CD4-positive, CD25-positive, alpha-beta regulatory T cell (primary cell): ENCODE measurements around the gene KIF26A. TPM values are rescaled to one million over a fixed set of nuclear protein-coding genes. Genes with fewer than 3 reads are reported as not detected.
"Not testable (repeated sequence)": the region's sequence is repeated elsewhere in the genome, so short reads cannot be mapped to it uniquely, and the experiment has no call there.

Experiments
- ATAC-seq, 2 donors: fragments of 150-1000 bp; cut with Tn5 transposase; one replicate each; pipeline ENCODE4 v1.10.0; 2021; ENCODE audit warnings: low read depth in 2 of 2, moderate number of reproducible peaks in 2 of 2, moderate library complexity in 1 of 2
- DNase-seq, 3 donors: peaks; one replicate each; pipeline versions ENCODE4 v3.0.0 to v3.0.0-alpha.2; 2012 to 2022; ENCODE audit warnings: mixed read lengths in 1 of 3
- H3K27ac ChIP-seq: one replicate; pipeline ENCODE4 v1.7.0; 2013; ENCODE audit warnings: mild to moderate bottlenecking, low read length; ENCODE audit not compliant: insufficient read depth, poor library complexity, severe bottlenecking
- H3K27me3 ChIP-seq: one replicate; pipeline ENCODE4 v1.7.0; 2013; ENCODE audit warnings: low read length; ENCODE audit not compliant: control insufficient read depth, insufficient read depth
- H3K36me3 ChIP-seq: one replicate; pipeline ENCODE4 v1.7.0; 2013; ENCODE audit warnings: mild to moderate bottlenecking, low read length, moderate library complexity; ENCODE audit not compliant: control insufficient read depth, insufficient read depth
- H3K4me1 ChIP-seq: 2 replicates; pipeline ENCODE4 v1.7.0; 2013; ENCODE audit warnings: mild to moderate bottlenecking, low read length; ENCODE audit not compliant: insufficient read depth, control insufficient read depth, poor library complexity, severe bottlenecking
- H3K4me3 ChIP-seq: one replicate; pipeline ENCODE4 v1.7.0; 2013; ENCODE audit warnings: low read depth, mild to moderate bottlenecking, low read length, moderate library complexity
- H3K9me3 ChIP-seq, 2 experiments: 1 replicate in 1 of 2; 2 replicates in 1 of 2; pipeline ENCODE4 v1.7.0; 2013; ENCODE audit warnings: low read length in 2 of 2, mild to moderate bottlenecking in 1 of 2, moderate library complexity in 1 of 2; ENCODE audit not compliant: control insufficient read depth in 2 of 2
- H3K27ac Mint-ChIP-seq, 3 donors: one replicate each; pipeline ENCODE4 v1.8.0; 2020 to 2022; ENCODE audit warnings: mild to moderate bottlenecking in 3 of 3, mixed read lengths in 3 of 3, moderate library complexity in 2 of 3
- H3K27me3 Mint-ChIP-seq: one replicate; pipeline ENCODE4 v1.8.0; 2022; ENCODE audit warnings: mild to moderate bottlenecking, mixed read lengths
- H3K36me3 Mint-ChIP-seq: one replicate; pipeline ENCODE4 v1.8.0; 2020; ENCODE audit warnings: mixed read lengths
- H3K4me1 Mint-ChIP-seq, 4 donors: one replicate each; pipeline ENCODE4 v1.8.0; 2020 to 2022; ENCODE audit warnings: mixed read lengths in 4 of 4, mild to moderate bottlenecking in 1 of 4
- H3K4me3 Mint-ChIP-seq, 4 donors: one replicate each; pipeline ENCODE4 v1.8.0; 2020 to 2022; ENCODE audit warnings: mild to moderate bottlenecking in 4 of 4, mixed read lengths in 4 of 4, moderate library complexity in 3 of 4
- H3K9me3 Mint-ChIP-seq, 7 donors: one replicate each; pipeline ENCODE4 v1.8.0; 2020 to 2022; ENCODE audit warnings: mixed read lengths in 7 of 7, mild to moderate bottlenecking in 3 of 7, moderate library complexity in 2 of 7
- polyA plus RNA-seq, 4 donors: library from polyadenylated mRNA; unstranded; fragments of 300-500 nt; fragmentation: Illumina TruSeq; gene quantifications; one replicate each; pipeline ENCODE4 v1.2.3, GENCODE V29; 2021
- total RNA-seq: library from RNA; stranded (reverse); gene quantifications from one replicate; pipeline ENCODE4 v1.2.3, GENCODE V29; 2022

The KIF26A gene
- total and polyA plus RNA-seq, 5 donors from 2014 or later: 0.07 TPM; not detected in 4

DNA sequence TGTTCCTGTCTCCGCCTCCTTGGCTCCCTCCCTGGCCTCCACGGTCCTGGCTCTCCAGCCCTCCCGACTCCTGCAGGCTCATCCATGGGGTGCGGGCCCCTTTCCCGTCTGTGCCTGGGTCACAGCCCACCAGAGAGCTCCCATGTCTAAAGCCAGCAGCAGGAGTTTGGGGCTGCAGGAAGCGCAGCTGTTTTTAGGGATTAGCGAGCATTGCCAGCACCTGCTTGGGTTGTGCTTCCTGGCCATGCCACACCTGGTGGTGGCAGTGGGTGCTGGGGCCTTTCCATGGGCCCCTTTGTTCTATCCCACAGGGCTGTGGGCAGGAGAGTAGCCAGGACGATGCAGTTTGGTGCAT lies 64.7 kb downstream of the KIF26A start:
- Mint-ChIP-seq H3K27ac (no peak overlapping the region), H3K9me3 (peaks cover 0 to 3% (median 0%) of the 10 kb centered on the region in 7 donors), H3K4me1 (no peaks in the 10 kb centered on the region), H3K4me3 (no peak overlapping the region), H3K36me3 (no peaks in the 10 kb centered on the region), H3K27me3 (no peaks in the 10 kb centered on the region)
- DNase-seq (no peak), ATAC-seq (no peak)
- H3K27me3 ChIP-seq: no peaks in the 10 kb centered on the region
- no peak overlapping the region for H3K4me3 ChIP-seq
- no peaks in the 10 kb centered on the region for H3K36me3 ChIP-seq
- no peaks in the 10 kb centered on the region for H3K9me3 ChIP-seq
- no peak overlapping the region for H3K27ac ChIP-seq
- H3K4me1 ChIP-seq: no peaks in the 10 kb centered on the region

DNA sequence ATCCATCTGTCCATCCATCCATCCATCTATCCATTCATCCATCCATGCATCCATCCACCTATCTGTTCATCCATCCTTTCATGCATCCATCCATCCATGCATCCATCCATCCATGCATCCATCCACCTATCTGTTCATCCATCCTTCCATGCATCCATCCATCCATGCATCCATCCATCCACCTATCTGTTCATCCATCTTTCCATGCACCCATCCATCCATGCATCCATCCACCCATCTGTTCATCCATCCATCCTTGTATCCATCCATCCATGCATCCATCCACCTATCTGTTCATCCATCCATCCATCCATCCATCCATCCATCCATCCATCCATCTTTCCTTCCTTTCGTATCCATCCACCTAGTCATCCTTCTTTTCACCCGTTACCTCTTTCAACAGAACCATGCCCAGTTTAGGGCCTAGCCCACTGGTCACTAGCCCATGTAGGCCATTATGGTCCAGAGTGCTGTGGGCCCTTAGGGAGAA lies 66.3 kb downstream of the KIF26A start:
- no peaks in the 10 kb centered on the region for H3K36me3 ChIP-seq
- Mint-ChIP-seq H3K27ac (no peak overlapping the region), H3K4me1 (no peaks in the 10 kb centered on the region), H3K4me3 (no peak overlapping the region), H3K27me3 (no peaks in the 10 kb centered on the region), H3K9me3 (peaks cover 0 to 3% (median 0%) of the 10 kb centered on the region in 7 donors), H3K36me3 (no peaks in the 10 kb centered on the region)
- no peak for DNase-seq
- no peak for ATAC-seq
- no peaks in the 10 kb centered on the region for H3K27me3 ChIP-seq
- no peaks in the 10 kb centered on the region for H3K9me3 ChIP-seq
- no peak overlapping the region for H3K4me3 ChIP-seq
- H3K27ac ChIP-seq: no peak overlapping the region
- H3K4me1 ChIP-seq: no peaks in the 10 kb centered on the region

DNA sequence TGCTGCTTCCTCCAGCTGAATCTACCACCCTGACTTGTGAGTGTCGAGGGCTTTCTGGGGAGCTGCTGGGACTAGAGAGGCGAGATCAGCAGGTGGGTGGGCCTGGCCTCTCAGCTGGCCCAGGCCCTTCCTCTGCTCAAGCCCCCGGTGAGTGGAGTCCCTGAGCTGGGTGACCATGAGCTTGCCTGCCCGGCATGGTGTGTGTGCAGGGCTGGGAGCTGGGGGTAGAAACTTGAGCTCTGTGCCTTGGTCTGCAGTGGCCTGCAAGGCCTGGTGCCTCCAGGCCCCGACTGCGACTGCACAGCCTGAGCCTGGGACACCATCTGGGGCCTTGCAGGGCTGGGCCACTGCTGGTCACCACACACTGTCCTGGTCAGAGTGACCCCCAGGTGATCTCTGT lies 67.4 kb downstream of the KIF26A start:
- Mint-ChIP-seq H3K4me3 (no peak overlapping the region), H3K4me1 (no peaks in the 10 kb centered on the region), H3K36me3 (no peaks in the 10 kb centered on the region), H3K27me3 (no peaks in the 10 kb centered on the region), H3K9me3 (peaks cover 0 to 3% (median 0%) of the 10 kb centered on the region in 7 donors), H3K27ac (no peak overlapping the region)
- H3K27me3 ChIP-seq: no peaks in the 10 kb centered on the region
- no peak overlapping the region for H3K4me3 ChIP-seq
- no peaks in the 10 kb centered on the region for H3K36me3 ChIP-seq
- no peaks in the 10 kb centered on the region for H3K9me3 ChIP-seq
- no peak overlapping the region for H3K27ac ChIP-seq
- no peak for ATAC-seq
- H3K4me1 ChIP-seq: no peaks in the 10 kb centered on the region
- no peak for DNase-seq

GRCh38 chr14:104206281-104206904 lies 68.0 kb downstream of the KIF26A start:
- Histone ChIP-seq H3K4me3 (no peak overlapping the region), H3K4me1 (no peaks in the 10 kb centered on the region), H3K27ac (no peak overlapping the region), H3K36me3 (no peaks in the 10 kb centered on the region), H3K27me3 (no peaks in the 10 kb centered on the region), H3K9me3 (no peaks in the 10 kb centered on the region)
- Mint-ChIP-seq H3K4me3 (no peak overlapping the region), H3K4me1 (no peaks in the 10 kb centered on the region), H3K27me3 (no peaks in the 10 kb centered on the region), H3K36me3 (no peaks in the 10 kb centered on the region), H3K27ac (no peak overlapping the region), H3K9me3 (peaks cover 0 to 3% (median 0%) of the 10 kb centered on the region in 7 donors)
- ATAC-seq (no peak), DNase-seq (no peak)

GRCh38 chr14:104207142-104208014 lies 69.0 kb downstream of the KIF26A start:
- H3K27ac ChIP-seq: no peak overlapping the region
- H3K4me3 ChIP-seq: no peak overlapping the region
- Mint-ChIP-seq H3K27ac (no peak overlapping the region), H3K4me1 (no peaks in the 10 kb centered on the region), H3K4me3 (no peak overlapping the region), H3K27me3 (no peaks in the 10 kb centered on the region), H3K9me3 (peaks cover 0 to 3% (median 0%) of the 10 kb centered on the region in 7 donors), H3K36me3 (no peaks in the 10 kb centered on the region)
- H3K27me3 ChIP-seq: no peaks in the 10 kb centered on the region
- H3K4me1 ChIP-seq: no peaks in the 10 kb centered on the region
- ATAC-seq (no peak), DNase-seq (no peak)
- H3K9me3 ChIP-seq: no peaks in the 10 kb centered on the region
- no peaks in the 10 kb centered on the region for H3K36me3 ChIP-seq

DNA sequence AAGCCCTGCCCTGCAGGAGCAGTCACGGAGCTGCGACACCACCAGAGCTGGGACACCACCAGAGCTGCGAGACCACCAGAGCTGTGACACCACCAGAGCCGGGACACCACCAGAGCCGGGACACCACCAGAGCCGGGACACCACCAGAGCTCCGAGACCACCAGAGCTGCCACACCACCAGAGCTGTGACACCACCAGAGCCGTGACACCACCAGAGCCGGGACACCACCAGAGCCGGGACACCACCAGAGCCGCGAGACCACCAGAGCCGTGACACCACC lies 69.6 kb downstream of the KIF26A start:
- not testable (repeated sequence) for H3K4me3 Mint-ChIP-seq, H3K27ac Mint-ChIP-seq, H3K27me3 ChIP-seq, H3K4me3 ChIP-seq, H3K36me3 Mint-ChIP-seq, H3K4me1 Mint-ChIP-seq, H3K9me3 Mint-ChIP-seq, H3K36me3 ChIP-seq, ATAC-seq, DNase-seq, H3K9me3 ChIP-seq, H3K4me1 ChIP-seq, H3K27ac ChIP-seq, H3K27me3 Mint-ChIP-seq

- H3K27ac ChIP-seq, H3K27ac Mint-ChIP-seq, H3K4me3 Mint-ChIP-seq, DNase-seq, H3K9me3 Mint-ChIP-seq, H3K27me3 ChIP-seq, H3K4me3 ChIP-seq, H3K4me1 Mint-ChIP-seq, H3K36me3 ChIP-seq, ATAC-seq, H3K36me3 Mint-ChIP-seq, H3K9me3 ChIP-seq, H3K4me1 ChIP-seq, H3K27me3 Mint-ChIP-seq: not testable (repeated sequence)
Observed at GRCh38 chr14:104208331-104208730, 69.9 kb downstream of the KIF26A start.

GRCh38 chr14:104209071-104209470 lies 70.7 kb downstream of the KIF26A start:
- H3K4me1 Mint-ChIP-seq, ATAC-seq, H3K27me3 Mint-ChIP-seq, H3K9me3 ChIP-seq, H3K4me1 ChIP-seq, H3K27me3 ChIP-seq, H3K9me3 Mint-ChIP-seq, H3K4me3 Mint-ChIP-seq, H3K27ac ChIP-seq, H3K27ac Mint-ChIP-seq, DNase-seq, H3K36me3 Mint-ChIP-seq, H3K4me3 ChIP-seq, H3K36me3 ChIP-seq: not testable (repeated sequence)
